Ishikawa (cell line): Measurements from ENCODE around the gene ANO6.

Experiments
- CEBPB ChIP-seq: IDR thresholded peaks from 2 replicates; pipeline ENCODE4 v1.6.1; 2012
- EGR1 ChIP-seq: IDR thresholded peaks from 2 replicates; pipeline ENCODE4 v1.6.1; 2012
- TF ChIP-seq, protein P1 (sequence below): IDR thresholded peaks from 2 replicates; pipeline ENCODE4 v1.6.1; 2012

DNA sequence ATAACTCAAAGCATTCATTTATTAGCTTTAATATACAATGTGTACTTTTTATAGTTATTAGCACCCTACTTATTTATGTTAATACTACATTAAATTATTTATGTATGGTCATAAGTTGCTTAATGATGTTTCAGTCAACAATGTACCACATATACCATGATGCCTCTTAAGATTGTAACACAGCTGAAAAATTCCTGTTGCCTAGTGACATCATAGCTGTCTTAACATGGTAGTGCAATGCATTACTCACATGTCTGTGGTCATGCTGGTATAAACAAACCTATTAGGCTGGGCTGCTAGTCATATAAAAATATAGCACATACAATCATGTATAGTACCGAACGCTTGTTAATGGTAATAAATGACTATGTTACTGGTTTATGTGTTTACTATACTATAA lies 120.4 kb downstream of the ANO6 start:
- TF ChIP-seq CEBPB (no peak), EGR1 (no peak)
- TF ChIP-seq, protein P1, sequence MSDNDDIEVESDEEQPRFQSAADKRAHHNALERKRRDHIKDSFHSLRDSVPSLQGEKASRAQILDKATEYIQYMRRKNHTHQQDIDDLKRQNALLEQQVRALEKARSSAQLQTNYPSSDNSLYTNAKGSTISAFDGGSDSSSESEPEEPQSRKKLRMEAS = no peak
